LoVo (cell line): ENCODE data around the gene CHD6.

Source experiments
- DNase-seq: peaks from one replicate; pipeline ENCODE4 v3.0.0-alpha.2; 2016; ENCODE audit warnings: low spot score

The CHD6 gene

DNA sequence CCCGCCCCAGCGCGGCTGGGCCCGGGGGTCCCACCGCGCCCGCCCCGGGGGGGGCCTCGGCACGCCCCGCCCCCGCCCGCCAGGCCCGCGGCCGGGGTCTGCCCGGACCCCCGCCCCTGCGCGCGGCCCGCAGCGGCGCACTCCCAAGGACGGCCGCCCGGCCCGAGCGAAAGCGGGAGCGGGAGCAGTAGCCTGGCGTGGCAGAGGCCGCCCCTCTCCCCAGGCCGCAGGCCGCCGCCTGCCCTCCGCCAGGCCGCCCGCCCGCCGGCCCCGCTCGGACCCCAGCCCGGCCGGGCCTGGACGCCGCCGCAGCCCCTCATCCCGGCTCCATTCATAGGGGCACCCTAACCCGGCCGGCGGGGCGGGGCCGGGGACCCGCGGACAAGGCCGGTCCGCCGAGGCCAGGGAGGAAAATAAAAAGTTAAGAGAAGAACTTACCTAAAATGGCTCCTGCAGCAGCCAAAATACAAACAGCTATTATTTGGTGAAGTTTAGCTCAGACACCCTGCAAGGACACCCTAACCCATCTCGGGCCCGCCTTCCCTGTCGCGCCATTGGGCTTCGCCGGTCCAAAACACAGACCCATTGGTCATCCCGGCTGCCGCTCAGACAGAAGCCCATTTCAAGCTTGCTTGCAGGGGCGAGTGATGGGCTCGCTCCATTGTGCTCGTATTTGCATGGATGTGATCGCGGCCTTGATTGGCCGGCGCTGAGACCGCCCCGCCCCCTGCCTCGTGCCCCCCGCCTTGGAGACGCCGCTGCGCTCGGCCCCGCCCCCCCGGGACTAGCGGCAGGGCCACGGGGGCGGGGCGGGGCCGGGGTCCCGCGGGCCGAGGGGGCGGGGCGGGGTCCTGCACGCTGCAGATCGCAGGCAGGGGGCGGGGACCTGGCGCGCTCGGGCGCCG is at the start of gene CHD6:
TSS of gene CHD6 (minus strand) at position 476 of the 905 bp plus-strand sequence. CDS start 67,040 bp downstream, outside the sequence.
- peak; percentile 97 for DNase-seq

- DNase-seq: no peak
These were observed 46.4 kb upstream of the CHD6 start for GRCh38 chr20:41664584-41664983.

- DNase-seq: no peak
These were observed 39.5 kb upstream of the CHD6 start for GRCh38 chr20:41657655-41658054.

DNA sequence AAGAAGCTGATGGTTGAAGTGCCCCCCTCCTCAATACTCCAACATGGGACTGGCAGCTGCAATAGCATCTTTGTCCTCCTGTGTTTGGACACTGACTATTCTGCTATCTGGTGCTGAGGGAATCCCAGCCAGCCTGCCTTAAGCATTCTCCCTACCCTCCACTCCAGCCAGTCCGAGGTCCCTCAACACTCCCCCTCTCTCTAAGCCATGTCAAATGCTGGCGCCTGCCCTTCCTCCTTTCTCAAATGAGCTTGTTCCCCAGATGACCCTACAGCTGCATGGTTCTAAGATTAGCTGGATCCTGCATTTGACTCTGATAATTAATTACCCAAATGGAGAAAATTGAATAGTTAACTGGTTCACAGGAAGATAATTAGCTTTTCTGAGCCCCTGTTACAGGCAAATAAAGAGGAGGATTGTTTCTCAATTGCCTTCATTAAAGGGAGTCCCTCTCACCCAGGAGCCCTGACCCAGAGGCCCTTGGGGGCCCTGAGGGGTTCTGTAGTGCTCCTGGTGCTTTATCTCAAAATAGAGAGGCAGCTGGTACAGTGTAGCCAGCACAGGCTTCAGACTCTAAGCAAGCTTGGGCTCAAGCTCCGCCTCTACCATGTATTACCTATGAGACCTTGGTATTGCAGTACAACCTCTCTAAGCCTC is 37.9 kb upstream of the CHD6 start:
- DNase-seq: no peak

GRCh38 chr20:41654884-41655283 is 36.7 kb upstream of the CHD6 start:
- no peak for DNase-seq

GRCh38 chr20:41654292-41654691 is 36.1 kb upstream of the CHD6 start:
- DNase-seq: no peak

- peak; percentile 51 for DNase-seq
These were observed 32.2 kb upstream of the CHD6 start for GRCh38 chr20:41650231-41650948.

DNA sequence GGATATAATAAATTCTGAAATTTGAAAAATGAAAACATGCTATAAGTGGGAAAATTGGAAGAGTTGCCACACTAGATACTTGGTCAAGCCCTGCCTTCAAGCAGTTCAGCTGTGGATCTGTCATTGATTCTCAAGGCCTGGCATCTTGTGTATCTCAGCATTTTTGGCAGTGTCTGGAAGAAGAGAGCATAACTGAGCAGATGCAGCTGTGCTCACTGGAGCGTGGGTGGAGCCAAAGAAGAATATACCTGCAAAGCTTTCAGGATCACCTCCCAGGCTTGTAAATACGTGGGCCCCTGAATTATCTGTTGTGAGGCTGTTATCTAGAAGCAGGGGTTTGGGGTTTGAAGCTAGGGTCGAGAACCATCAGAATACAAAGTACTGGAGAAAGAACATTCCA is 31.3 kb upstream of the CHD6 start:
- DNase-seq: no peak

- no peak for DNase-seq
These were observed 27.2 kb upstream of the CHD6 start for GRCh38 chr20:41645372-41645771.

DNA sequence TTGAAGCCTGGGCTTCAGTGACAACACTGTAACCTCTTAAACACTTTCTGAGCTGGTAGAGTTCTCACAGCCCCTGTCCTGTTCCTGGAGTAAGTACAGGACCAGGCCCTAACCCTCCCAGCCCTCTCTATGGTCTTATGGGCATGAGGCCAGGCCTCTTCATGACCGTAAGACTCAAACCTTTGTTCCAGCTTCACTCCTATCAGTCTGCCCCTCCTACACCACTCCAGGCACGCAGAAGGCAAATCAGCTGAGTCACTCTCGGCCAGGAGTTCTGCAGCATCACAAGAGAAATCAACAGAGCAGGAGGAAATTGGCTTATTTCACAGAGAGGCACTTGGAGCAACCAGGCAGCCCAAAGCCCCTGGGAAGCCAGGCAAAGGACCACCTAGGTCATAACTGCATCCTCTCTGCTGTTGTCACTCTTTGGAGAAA is 25.3 kb upstream of the CHD6 start:
- DNase-seq: peak; percentile 58

- no peak for DNase-seq
These were observed 21.5 kb upstream of the CHD6 start for GRCh38 chr20:41639630-41640029.

- DNase-seq: no peak
These were observed 20.3 kb upstream of the CHD6 start for GRCh38 chr20:41638456-41638855.

DNA sequence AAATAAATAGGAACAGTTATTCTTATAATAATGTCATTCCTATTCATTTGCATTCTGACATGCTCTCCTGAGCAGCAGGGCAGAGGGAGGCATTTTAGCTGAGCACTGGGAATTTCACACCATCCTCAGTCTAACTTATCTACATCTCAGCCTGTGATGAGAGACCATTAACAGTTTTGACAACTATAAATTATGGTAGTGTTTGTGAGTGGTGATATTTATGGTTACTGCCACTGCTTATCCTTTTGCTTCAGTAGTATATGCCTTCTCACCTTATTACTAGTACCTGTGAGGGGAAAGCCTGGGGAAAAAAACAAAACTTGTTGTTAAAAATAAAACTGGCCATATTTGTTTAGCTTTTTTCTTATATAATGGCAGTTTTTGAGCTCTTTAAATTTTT is 17.0 kb upstream of the CHD6 start:
- DNase-seq: no peak

GRCh38 chr20:41632896-41633295 is 14.7 kb upstream of the CHD6 start:
- DNase-seq: no peak

GRCh38 chr20:41631826-41632225 is 13.6 kb upstream of the CHD6 start:
- no peak for DNase-seq

- DNase-seq: no peak
These were observed 12.7 kb upstream of the CHD6 start for GRCh38 chr20:41630846-41631245.

DNA sequence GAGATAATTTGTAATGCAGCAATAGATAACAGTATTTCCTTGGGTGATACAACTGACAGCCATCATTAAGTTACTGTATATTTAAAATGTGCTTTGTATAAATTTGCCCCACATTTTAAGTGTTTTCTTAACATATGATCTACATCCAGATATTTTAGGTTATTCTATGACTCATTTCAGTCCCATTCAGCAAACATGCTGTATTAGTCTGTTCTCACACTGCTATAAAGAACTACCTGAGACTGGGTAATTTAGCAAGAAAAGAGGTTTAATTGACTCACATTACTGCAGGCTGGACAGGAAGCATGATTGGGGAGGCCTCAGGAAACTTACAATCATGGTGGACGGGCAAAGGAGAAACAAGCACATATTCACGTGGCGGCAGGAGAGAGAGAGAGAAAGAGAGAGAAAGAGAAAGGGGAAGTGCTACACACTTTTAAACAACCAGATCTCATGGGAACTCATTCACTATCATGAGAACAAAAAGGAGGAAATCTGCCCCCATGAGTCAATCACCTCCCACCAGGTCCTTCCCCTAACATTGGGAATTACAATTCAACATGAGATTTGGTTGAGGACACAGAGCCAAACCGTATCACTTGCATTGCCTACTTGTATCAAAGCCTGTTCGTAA is 9.6 kb upstream of the CHD6 start:
- DNase-seq: no peak

- no peak for DNase-seq
These were observed 8.9 kb upstream of the CHD6 start for GRCh38 chr20:41627001-41627495.

GRCh38 chr20:41623625-41624375 is 5.6 kb upstream of the CHD6 start:
- no peak for DNase-seq

DNA sequence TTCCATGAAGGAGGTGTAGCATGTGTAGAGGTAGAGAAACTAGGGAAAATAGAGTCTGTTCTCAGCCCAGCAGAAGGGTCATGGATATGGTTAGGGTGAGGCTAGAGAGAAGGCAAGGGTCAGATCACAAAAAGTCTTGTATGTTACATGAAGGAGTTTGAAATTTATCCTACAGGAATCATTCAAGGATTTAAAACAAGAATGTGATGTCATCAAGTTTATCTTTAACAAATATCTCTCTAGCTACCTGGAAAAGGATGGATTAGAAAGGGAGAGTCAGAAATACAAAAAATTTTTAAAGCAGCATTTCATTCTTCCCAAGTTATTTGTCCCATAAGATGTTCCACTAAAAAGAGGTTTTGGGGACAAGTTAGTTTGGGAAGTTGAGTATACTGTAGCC is 4.4 kb upstream of the CHD6 start:
- no peak for DNase-seq

DNA sequence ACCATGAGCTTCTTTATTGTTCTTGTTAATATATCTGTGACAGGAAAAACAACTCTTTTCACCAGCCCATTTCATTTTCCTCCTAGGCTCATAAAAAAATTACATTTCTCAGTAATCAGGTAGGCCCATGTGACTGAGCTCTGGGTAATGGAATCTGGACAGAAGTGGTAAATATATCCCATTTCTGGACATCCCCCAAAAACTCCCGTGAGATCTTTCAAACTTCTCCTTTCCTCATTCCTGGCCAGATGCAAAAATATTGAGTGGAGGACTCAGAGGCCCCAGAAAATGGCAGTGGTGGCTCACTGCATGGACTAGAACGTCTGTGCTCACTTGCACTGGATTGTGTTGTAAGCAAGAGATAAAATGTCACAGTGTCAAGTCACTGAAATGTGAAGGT is 3.8 kb upstream of the CHD6 start:
- DNase-seq: no peak
